HFFc6 (cell line): ENCODE data around the gene AMMECR1. TPM values are rescaled to one million over a fixed set of nuclear protein-coding genes. Genes with fewer than 3 reads are reported as not detected.

Experiments
- DNase-seq: peaks from one replicate; pipeline ENCODE4 v3.0.0-alpha.2; 2018
- H3K27ac Mint-ChIP-seq: 2 replicates; pipeline ENCODE4 v1.8.0; 2020; ENCODE audit warnings: mild to moderate bottlenecking, mixed read lengths
- H3K27me3 Mint-ChIP-seq: 2 replicates; pipeline ENCODE4 v1.8.0; 2021; ENCODE audit warnings: mild to moderate bottlenecking, moderate library complexity, mixed read lengths; ENCODE audit not compliant: insufficient read depth
- H3K36me3 Mint-ChIP-seq: 2 replicates; pipeline ENCODE4 v1.8.0; 2021; ENCODE audit warnings: low read depth, mixed read lengths
- H3K4me1 Mint-ChIP-seq: 2 replicates; pipeline ENCODE4 v1.8.0; 2020; ENCODE audit warnings: low read depth, mixed read lengths
- H3K4me3 Mint-ChIP-seq: 2 replicates; pipeline ENCODE4 v1.8.0; 2020; ENCODE audit warnings: mild to moderate bottlenecking, moderate library complexity, mixed read lengths
- H3K9me3 Mint-ChIP-seq: 2 replicates; pipeline ENCODE4 v1.8.0; 2020; ENCODE audit warnings: mild to moderate bottlenecking, mixed read lengths
- total RNA-seq, 6 experiments: library from RNA; stranded (reverse); fragmentation: NEBNext Ultra II Directional; extraction: Animal tissue kit (Norgen Biotek cat#: 25700); gene quantifications; 2 replicates in 1 of 6; 3 replicates in 5 of 6; pipeline ENCODE4 v1.2.3, GENCODE V29; 2021
- TF ChIP-seq, protein P1 (sequence below): fragments of 200-600 bp; sonication (generic); IDR thresholded peaks from 2 replicates; pipeline ENCODE4 v1.5.0; 2021; ENCODE audit warnings: antibody characterized with exemption, mild to moderate bottlenecking

The AMMECR1 gene
- total RNA-seq, 6 experiments from 2014 or later: 10.1 to 13.4 (median 11.7) TPM

- H3K4me3 Mint-ChIP-seq: 0 out of 2 replicates have a peak overlapping the region, but pooled peaks have one; percentile 17
- H3K36me3 Mint-ChIP-seq: no peaks in the 10 kb centered on the region; the same call in 1 of the 2 replicates
- peak overlapping the region; percentile 62 for H3K27ac Mint-ChIP-seq
- no peaks in the 10 kb centered on the region for H3K9me3 Mint-ChIP-seq
- H3K27me3 Mint-ChIP-seq: peaks cover 1% of the 10 kb centered on the region; the same call in 1 of the 2 replicates
- DNase-seq: no peak
- TF ChIP-seq, protein P1, sequence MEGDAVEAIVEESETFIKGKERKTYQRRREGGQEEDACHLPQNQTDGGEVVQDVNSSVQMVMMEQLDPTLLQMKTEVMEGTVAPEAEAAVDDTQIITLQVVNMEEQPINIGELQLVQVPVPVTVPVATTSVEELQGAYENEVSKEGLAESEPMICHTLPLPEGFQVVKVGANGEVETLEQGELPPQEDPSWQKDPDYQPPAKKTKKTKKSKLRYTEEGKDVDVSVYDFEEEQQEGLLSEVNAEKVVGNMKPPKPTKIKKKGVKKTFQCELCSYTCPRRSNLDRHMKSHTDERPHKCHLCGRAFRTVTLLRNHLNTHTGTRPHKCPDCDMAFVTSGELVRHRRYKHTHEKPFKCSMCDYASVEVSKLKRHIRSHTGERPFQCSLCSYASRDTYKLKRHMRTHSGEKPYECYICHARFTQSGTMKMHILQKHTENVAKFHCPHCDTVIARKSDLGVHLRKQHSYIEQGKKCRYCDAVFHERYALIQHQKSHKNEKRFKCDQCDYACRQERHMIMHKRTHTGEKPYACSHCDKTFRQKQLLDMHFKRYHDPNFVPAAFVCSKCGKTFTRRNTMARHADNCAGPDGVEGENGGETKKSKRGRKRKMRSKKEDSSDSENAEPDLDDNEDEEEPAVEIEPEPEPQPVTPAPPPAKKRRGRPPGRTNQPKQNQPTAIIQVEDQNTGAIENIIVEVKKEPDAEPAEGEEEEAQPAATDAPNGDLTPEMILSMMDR: no peak
- H3K4me1 Mint-ChIP-seq: peaks cover 32% of the 10 kb centered on the region
These were observed 49.0 kb downstream of the AMMECR1 start for GRCh38 chrX:110268886-110269285.

- DNase-seq: no peak
- no peaks in the 10 kb centered on the region for H3K9me3 Mint-ChIP-seq
- peak overlapping the region; percentile 62 for H3K27ac Mint-ChIP-seq
- TF ChIP-seq, protein P1: no peak
- H3K36me3 Mint-ChIP-seq: no peaks in the 10 kb centered on the region; the same call in 1 of the 2 replicates
- H3K4me1 Mint-ChIP-seq: peaks cover 34% of the 10 kb centered on the region
- peaks cover 1% of the 10 kb centered on the region; the same call in 1 of the 2 replicates for H3K27me3 Mint-ChIP-seq
- peak overlapping the region; percentile 17; the same call in 1 of the 2 replicates for H3K4me3 Mint-ChIP-seq
These were observed 49.5 kb downstream of the AMMECR1 start for GRCh38 chrX:110268395-110268794.

GRCh38 chrX:110267874-110268273 is 50.0 kb downstream of the AMMECR1 start:
- Mint-ChIP-seq H3K27me3 (no peaks in the 10 kb centered on the region), H3K36me3 (no peaks in the 10 kb centered on the region), H3K4me3 (peak overlapping the region; percentile 12; the same call in 1 of the 2 replicates)

GRCh38 chrX:110265661-110266060 is 52.2 kb downstream of the AMMECR1 start:
- H3K27me3 Mint-ChIP-seq: no peaks in the 10 kb centered on the region
- H3K4me3 Mint-ChIP-seq: no peak overlapping the region
- no peaks in the 10 kb centered on the region for H3K36me3 Mint-ChIP-seq
- DNase-seq: no peak
- no peak overlapping the region for H3K27ac Mint-ChIP-seq
- H3K9me3 Mint-ChIP-seq: no peaks in the 10 kb centered on the region
- H3K4me1 Mint-ChIP-seq: peaks cover 34% of the 10 kb centered on the region
- TF ChIP-seq, protein P1: no peak

More at GRCh38 chrX:110267874-110268273, 50.0 kb downstream of the AMMECR1 start:
- Mint-ChIP-seq H3K9me3 (no peaks in the 10 kb centered on the region), H3K27ac (peak overlapping the region; percentile 62; the same call in 1 of the 2 replicates), H3K4me1 (peaks cover 34% of the 10 kb centered on the region)
- no peak for DNase-seq
- TF ChIP-seq, protein P1: no peak

GRCh38 chrX:110259117-110259516 is 58.8 kb downstream of the AMMECR1 start:
- no peak for DNase-seq
- no peaks in the 10 kb centered on the region for H3K27me3 Mint-ChIP-seq
- no peak overlapping the region for H3K4me3 Mint-ChIP-seq
- no peaks in the 10 kb centered on the region for H3K9me3 Mint-ChIP-seq
- H3K27ac Mint-ChIP-seq: peak overlapping the region; percentile 48
- TF ChIP-seq, protein P1: no peak
- no peaks in the 10 kb centered on the region for H3K36me3 Mint-ChIP-seq
- H3K4me1 Mint-ChIP-seq: peaks cover 23% of the 10 kb centered on the region
